ENCODE data around the gene PPP2R3B.
"Not testable (repeated sequence)": the region's sequence is repeated elsewhere in the genome, so short reads cannot be mapped to it uniquely, and the experiment has no call there.

PPP2R3B gene

GRCh38 chrX:334971-335757 is 51.5 kb downstream of the PPP2R3B start:
- DNase-seq: no peak

GRCh38 chrX:334331-334891 is 52.3 kb downstream of the PPP2R3B start:
- no peak for DNase-seq

- no peak for DNase-seq
These were observed 52.9 kb downstream of the PPP2R3B start for GRCh38 chrX:333611-334311.

GRCh38 chrX:332916-333610 is 53.6 kb downstream of the PPP2R3B start:
- no peak for DNase-seq

- no peak for DNase-seq
These were observed 54.2 kb downstream of the PPP2R3B start for GRCh38 chrX:332496-332860.

- DNase-seq: no peak
These were observed 54.7 kb downstream of the PPP2R3B start for GRCh38 chrX:331825-332495.

GRCh38 chrX:331151-331824 is 55.4 kb downstream of the PPP2R3B start:
- peak; percentile 36 for DNase-seq

- DNase-seq: no peak
These were observed 56.0 kb downstream of the PPP2R3B start for GRCh38 chrX:330726-331150.

- not testable (repeated sequence) for DNase-seq
These were observed 56.5 kb downstream of the PPP2R3B start for GRCh38 chrX:330141-330725.

GRCh38 chrX:329291-329910 is 57.3 kb downstream of the PPP2R3B start:
- DNase-seq: no peak

- DNase-seq: no peak
These were observed 59.0 kb downstream of the PPP2R3B start for GRCh38 chrX:327660-328126.

GRCh38 chrX:324664-325063 is 62.0 kb downstream of the PPP2R3B start:
- peak; percentile 20 for DNase-seq

GRCh38 chrX:323721-324628 is 62.7 kb downstream of the PPP2R3B start:
- peak; percentile 57 for DNase-seq

- DNase-seq: peak; percentile 33
These were observed 66.5 kb downstream of the PPP2R3B start for GRCh38 chrX:320126-320783.

- peak; percentile 14 for DNase-seq
These were observed 67.1 kb downstream of the PPP2R3B start for GRCh38 chrX:319579-320125.

GRCh38 chrX:318739-319578 is 67.7 kb downstream of the PPP2R3B start, which contains the start of gene GTPBP6:
GTPBP6 (minus strand) TSS chrX:318796; CDS start chrX:318787, 9 bp downstream.
- peak; percentile 98 for DNase-seq

GRCh38 chrX:318068-318738 is 68.5 kb downstream of the PPP2R3B start:
- peak; percentile 97 for DNase-seq
